Neural cell (in vitro differentiated cells): ENCODE measurements around the gene SLF1. TPM values are rescaled to one million over a fixed set of nuclear protein-coding genes. Genes with fewer than 3 reads are reported as not detected.

Experiments used
- H2AFZ ChIP-seq: fragments of 200-600, 300-800 bp; sonication (generic), shearing (Covaris generic); 2 replicates; pipeline ENCODE4 v1.6.0; 2014; ENCODE audit warnings: low read depth, mild to moderate bottlenecking, antibody characterized with exemption, low read length, moderate library complexity
- H3F3A ChIP-seq: fragments of 200-600 bp; shearing (Covaris generic); 2 replicates; pipeline ENCODE4 v1.6.1; 2016; ENCODE audit warnings: mild to moderate bottlenecking, moderate library complexity, mixed read lengths, antibody characterized with exemption, low read length; ENCODE audit not compliant: insufficient read depth, poor library complexity, severe bottlenecking
- H3K27ac ChIP-seq: fragments of 200-600, 300-800 bp; sonication (generic), shearing (Covaris generic); 2 replicates; pipeline ENCODE4 v1.5.1; 2014; ENCODE audit warnings: mild to moderate bottlenecking, low read length, moderate library complexity
- H3K27me3 ChIP-seq: fragments of 300-800, 200-600 bp; sonication (generic), shearing (Covaris generic); 2 replicates; pipeline ENCODE4 v1.6.0; 2014; ENCODE audit warnings: mild to moderate bottlenecking, low read depth, low read length, moderate library complexity; ENCODE audit not compliant: insufficient read depth
- H3K36me3 ChIP-seq: fragments of 300-800, 200-600 bp; sonication (generic), shearing (Covaris generic); 2 replicates; pipeline ENCODE4 v1.5.1; 2014; ENCODE audit warnings: mild to moderate bottlenecking, antibody characterized with exemption, low read length, moderate library complexity; ENCODE audit not compliant: insufficient read depth
- H3K4me2 ChIP-seq: fragments of 300-800, 200-600 bp; sonication (generic), shearing (Covaris generic); 2 replicates; pipeline ENCODE4 v1.6.0; 2014; ENCODE audit warnings: mild to moderate bottlenecking, low read length
- H3K4me3 ChIP-seq: fragments of 300-800, 200-600 bp; sonication (generic), shearing (Covaris generic); 2 replicates; pipeline ENCODE4 v1.5.1; 2014; ENCODE audit warnings: mild to moderate bottlenecking, low read length, moderate library complexity
- H3K79me2 ChIP-seq: fragments of 200-600 bp; shearing (Covaris generic); replicated peaks from 2 replicates; pipeline ENCODE4 v1.6.0; 2014; ENCODE audit warnings: mild to moderate bottlenecking, low read length, moderate library complexity; ENCODE audit not compliant: insufficient read depth
- H3K9ac ChIP-seq: fragments of 300-800, 200-600 bp; sonication (generic), shearing (Covaris generic); 2 replicates; pipeline ENCODE4 v1.6.1; 2016; ENCODE audit warnings: mild to moderate bottlenecking, low read length, mixed read lengths
- H3K9me2 ChIP-seq: fragments of 200-600 bp; shearing (Covaris generic); 2 replicates; pipeline ENCODE4 v1.6.1; 2016; ENCODE audit warnings: mild to moderate bottlenecking, low read length, mixed read lengths; ENCODE audit not compliant: insufficient read depth
- H3K9me3 ChIP-seq: fragments of 200-600, 300-800 bp; sonication (generic), shearing (Covaris generic); 2 replicates; pipeline ENCODE4 v1.6.1; 2016; ENCODE audit warnings: mild to moderate bottlenecking, mixed run types, low read length, moderate library complexity, mixed read lengths
- H4K20me1 ChIP-seq: fragments of 200-600 bp; shearing (Covaris generic); 2 replicates; pipeline ENCODE4 v1.6.1; 2016; ENCODE audit warnings: mild to moderate bottlenecking, mixed run types; ENCODE audit not compliant: insufficient read depth
- EP300 ChIP-seq: fragments of 450-650 bp; conservative IDR thresholded peaks from 2 replicates; pipeline ENCODE4 v1.6.1; 2014; ENCODE audit warnings: antibody characterized with exemption, mild to moderate bottlenecking, moderate library complexity; ENCODE audit not compliant: poor library complexity, severe bottlenecking
- EZH2 ChIP-seq: fragments of 200-600, 300-800 bp; shearing (Covaris generic), sonication (generic); IDR thresholded peaks from 2 replicates; pipeline ENCODE4 v1.6.1; 2014; ENCODE audit warnings: antibody characterized with exemption, low read length, borderline replicate concordance, mild to moderate bottlenecking; ENCODE audit not compliant: insufficient read depth, poor library complexity, severe bottlenecking
- MXI1 ChIP-seq: fragments of 450-650 bp; conservative IDR thresholded peaks from 2 replicates; pipeline ENCODE4 v1.6.1; 2014; ENCODE audit warnings: antibody characterized with exemption, mild to moderate bottlenecking; ENCODE audit not compliant: poor library complexity, severe bottlenecking
- POLR2AphosphoS5 ChIP-seq: IDR thresholded peaks from 2 replicates; pipeline ENCODE4 v1.6.1; 2012
- RAD21 ChIP-seq: fragments of 450-650 bp; conservative IDR thresholded peaks from 2 replicates; pipeline ENCODE4 v1.6.1; 2014; ENCODE audit warnings: antibody characterized with exemption, mild to moderate bottlenecking, moderate library complexity
- SMC3 ChIP-seq: fragments of 450-650 bp; conservative IDR thresholded peaks from 2 replicates; pipeline ENCODE4 v1.6.1; 2014; ENCODE audit warnings: antibody characterized with exemption, mild to moderate bottlenecking, moderate library complexity; ENCODE audit not compliant: poor library complexity
- TAF1 ChIP-seq: IDR thresholded peaks from 2 replicates; pipeline ENCODE4 v1.6.1; 2012; ENCODE audit warnings: low read depth
- polyA plus RNA-seq: library from polyadenylated mRNA; depleted of rRNA; stranded (reverse); fragments of >200 nt; gene quantifications from 2 replicates; pipeline ENCODE4 v1.2.3, GENCODE V29; 2014
- TF ChIP-seq, protein P1 (sequence below): IDR thresholded peaks from 2 replicates; pipeline ENCODE4 v1.6.1; 2012; ENCODE audit warnings: borderline replicate concordance
- TF ChIP-seq, protein P2 (sequence below): fragments of 450-650 bp; IDR thresholded peaks from 2 replicates; pipeline ENCODE4 v1.5.1; 2014; ENCODE audit warnings: antibody characterized with exemption, mild to moderate bottlenecking, moderate library complexity; ENCODE audit not compliant: poor library complexity, severe bottlenecking

Gene SLF1
- polyA plus RNA-seq, 1 donor from 2014 or later, result 19.7 TPM

DNA sequence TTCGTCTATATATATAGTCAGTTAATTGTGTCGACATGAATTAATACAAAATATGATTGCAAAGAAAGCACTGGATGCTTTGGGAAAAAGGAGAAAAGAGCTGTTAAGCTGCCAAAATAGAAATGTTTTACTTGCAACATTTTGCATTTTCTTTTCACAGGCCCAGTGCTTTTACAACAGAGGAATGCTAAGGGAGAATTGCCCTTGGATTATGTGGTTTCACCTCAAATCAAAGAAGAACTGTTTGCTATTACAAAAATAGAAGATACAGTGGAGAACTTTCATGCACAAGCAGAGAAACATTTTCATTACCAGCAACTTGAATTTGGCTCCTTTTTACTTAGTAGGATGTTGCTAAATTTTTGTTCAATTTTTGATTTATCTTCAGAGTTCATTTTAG, 76.2 kb downstream of the SLF1 start:
- Histone ChIP-seq H3K9me3 (no peaks in the 10 kb centered on the region), H4K20me1 (no peaks in the 10 kb centered on the region), H3K9me2 (no peaks in the 10 kb centered on the region), H3K9ac (no peak overlapping the region), H3K27ac (no peak overlapping the region), H3K36me3 (no peaks in the 10 kb centered on the region), H2AFZ (no peak overlapping the region), H3K4me3 (no peak overlapping the region), H3K79me2 (peaks cover 4% of the 10 kb centered on the region), H3K4me2 (no peak overlapping the region), H3K27me3 (no peaks in the 10 kb centered on the region), H3F3A (no peaks in the 10 kb centered on the region)
- TF ChIP-seq, protein P1, sequence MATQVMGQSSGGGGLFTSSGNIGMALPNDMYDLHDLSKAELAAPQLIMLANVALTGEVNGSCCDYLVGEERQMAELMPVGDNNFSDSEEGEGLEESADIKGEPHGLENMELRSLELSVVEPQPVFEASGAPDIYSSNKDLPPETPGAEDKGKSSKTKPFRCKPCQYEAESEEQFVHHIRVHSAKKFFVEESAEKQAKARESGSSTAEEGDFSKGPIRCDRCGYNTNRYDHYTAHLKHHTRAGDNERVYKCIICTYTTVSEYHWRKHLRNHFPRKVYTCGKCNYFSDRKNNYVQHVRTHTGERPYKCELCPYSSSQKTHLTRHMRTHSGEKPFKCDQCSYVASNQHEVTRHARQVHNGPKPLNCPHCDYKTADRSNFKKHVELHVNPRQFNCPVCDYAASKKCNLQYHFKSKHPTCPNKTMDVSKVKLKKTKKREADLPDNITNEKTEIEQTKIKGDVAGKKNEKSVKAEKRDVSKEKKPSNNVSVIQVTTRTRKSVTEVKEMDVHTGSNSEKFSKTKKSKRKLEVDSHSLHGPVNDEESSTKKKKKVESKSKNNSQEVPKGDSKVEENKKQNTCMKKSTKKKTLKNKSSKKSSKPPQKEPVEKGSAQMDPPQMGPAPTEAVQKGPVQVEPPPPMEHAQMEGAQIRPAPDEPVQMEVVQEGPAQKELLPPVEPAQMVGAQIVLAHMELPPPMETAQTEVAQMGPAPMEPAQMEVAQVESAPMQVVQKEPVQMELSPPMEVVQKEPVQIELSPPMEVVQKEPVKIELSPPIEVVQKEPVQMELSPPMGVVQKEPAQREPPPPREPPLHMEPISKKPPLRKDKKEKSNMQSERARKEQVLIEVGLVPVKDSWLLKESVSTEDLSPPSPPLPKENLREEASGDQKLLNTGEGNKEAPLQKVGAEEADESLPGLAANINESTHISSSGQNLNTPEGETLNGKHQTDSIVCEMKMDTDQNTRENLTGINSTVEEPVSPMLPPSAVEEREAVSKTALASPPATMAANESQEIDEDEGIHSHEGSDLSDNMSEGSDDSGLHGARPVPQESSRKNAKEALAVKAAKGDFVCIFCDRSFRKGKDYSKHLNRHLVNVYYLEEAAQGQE, result no peak
- TF ChIP-seq RAD21 (no peak), TAF1 (no peak), MXI1 (no peak)

DNA sequence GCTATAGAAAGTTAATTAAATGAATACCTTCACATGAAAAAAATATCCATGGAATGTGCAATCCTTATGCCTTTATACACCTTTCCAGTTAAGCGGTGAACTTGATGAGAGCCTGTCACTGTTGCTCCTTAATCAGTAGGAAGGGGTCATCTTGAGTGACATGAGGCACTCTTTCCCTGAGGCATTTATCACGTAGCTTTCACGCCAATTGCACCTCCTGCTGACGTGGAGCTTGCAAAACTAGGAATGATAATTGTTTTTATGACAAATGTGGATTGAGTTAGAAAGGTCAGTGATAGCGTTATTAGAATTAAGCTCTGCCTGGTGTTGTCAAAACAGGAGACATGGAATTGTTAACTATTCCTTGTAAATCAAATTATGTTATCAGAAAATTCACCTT, 79.7 kb downstream of the SLF1 start:
- H3K4me2 ChIP-seq, result no peak overlapping the region
- no peak overlapping the region for H3K4me3 ChIP-seq
- H3K9ac ChIP-seq, result no peak overlapping the region
- no peaks in the 10 kb centered on the region for H3K27me3 ChIP-seq
- no peak overlapping the region for H2AFZ ChIP-seq
- TF ChIP-seq TAF1 (no peak), EP300 (peak; percentile 48), RAD21 (no peak), SMC3 (no peak), POLR2AphosphoS5 (peak; percentile 52), MXI1 (no peak), EZH2 (no peak)
- TF ChIP-seq, protein P2, sequence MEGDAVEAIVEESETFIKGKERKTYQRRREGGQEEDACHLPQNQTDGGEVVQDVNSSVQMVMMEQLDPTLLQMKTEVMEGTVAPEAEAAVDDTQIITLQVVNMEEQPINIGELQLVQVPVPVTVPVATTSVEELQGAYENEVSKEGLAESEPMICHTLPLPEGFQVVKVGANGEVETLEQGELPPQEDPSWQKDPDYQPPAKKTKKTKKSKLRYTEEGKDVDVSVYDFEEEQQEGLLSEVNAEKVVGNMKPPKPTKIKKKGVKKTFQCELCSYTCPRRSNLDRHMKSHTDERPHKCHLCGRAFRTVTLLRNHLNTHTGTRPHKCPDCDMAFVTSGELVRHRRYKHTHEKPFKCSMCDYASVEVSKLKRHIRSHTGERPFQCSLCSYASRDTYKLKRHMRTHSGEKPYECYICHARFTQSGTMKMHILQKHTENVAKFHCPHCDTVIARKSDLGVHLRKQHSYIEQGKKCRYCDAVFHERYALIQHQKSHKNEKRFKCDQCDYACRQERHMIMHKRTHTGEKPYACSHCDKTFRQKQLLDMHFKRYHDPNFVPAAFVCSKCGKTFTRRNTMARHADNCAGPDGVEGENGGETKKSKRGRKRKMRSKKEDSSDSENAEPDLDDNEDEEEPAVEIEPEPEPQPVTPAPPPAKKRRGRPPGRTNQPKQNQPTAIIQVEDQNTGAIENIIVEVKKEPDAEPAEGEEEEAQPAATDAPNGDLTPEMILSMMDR, result peak; percentile 10
- TF ChIP-seq, protein P1, result no peak
- H3K9me2 ChIP-seq, result no peaks in the 10 kb centered on the region
- no peak overlapping the region for H3K27ac ChIP-seq
- no peaks in the 10 kb centered on the region for H3F3A ChIP-seq
- no peaks in the 10 kb centered on the region for H3K79me2 ChIP-seq
- H4K20me1 ChIP-seq, result no peaks in the 10 kb centered on the region
- no peaks in the 10 kb centered on the region for H3K36me3 ChIP-seq
- no peaks in the 10 kb centered on the region for H3K9me3 ChIP-seq
